ENCODE results near the gene TCL1B. TPM values are rescaled to one million over a fixed set of nuclear protein-coding genes. Genes with fewer than 3 reads are reported as not detected.

TCL1B gene
- total and polyA plus RNA-seq, 2 of the 8 experiments (the other 6 are each of a cell fraction or from before 2014, with no cell fraction given), result 9.6 to 11.5 TPM

GRCh38 chr14:95741781-95742180, 55.6 kb downstream of the TCL1B start (continued):
- TF ChIP-seq NRF1 (IDR thresholded peaks at IDR 0.05; ENCODE audit: low read depth, low read length), result no peak

Small RNAs within 50 kb of the gene (small RNA-seq; reads per million reads assigned to genes)
- gene RF02193 (ENCODE audit: insufficient read depth), result not detected

Other genes with a start within 250 kb of the TCL1B start
- gene SYNE3, start 169.8 kb upstream of the TCL1B start, total RNA-seq (2021; fragmentation: NEBNext Ultra II Directional; extraction: Animal tissue kit (Norgen Biotek cat#: 25700)), result 0.08 TPM in 1 of 2 replicates, not detected in the other
- gene SYNE3, start 169.8 kb upstream of the TCL1B start, polyA plus RNA-seq (2011; rRNA removed), result under 0.01 and 0.02 TPM in 2 replicates
- gene GLRX5, start 151.4 kb upstream of the TCL1B start, total RNA-seq (2021; fragmentation: NEBNext Ultra II Directional; extraction: Animal tissue kit (Norgen Biotek cat#: 25700)), result 84.8 and 88.8 TPM in 2 replicates
- gene GLRX5, start 151.4 kb upstream of the TCL1B start, polyA plus RNA-seq (2011; rRNA removed), result 43.9 and 70.1 TPM in 2 replicates
- 0.35 and 0.65 TPM in 2 replicates for gene TCL1A, start 27.7 kb downstream of the TCL1B start, total RNA-seq (2021; fragmentation: NEBNext Ultra II Directional; extraction: Animal tissue kit (Norgen Biotek cat#: 25700))
- gene TCL1A, start 27.7 kb downstream of the TCL1B start, polyA plus RNA-seq (2011; rRNA removed), result 7.6 and 8.8 TPM in 2 replicates
- 63.7 and 63.9 TPM in 2 replicates for gene TUNAR, start 190.4 kb downstream of the TCL1B start, total RNA-seq (2021; fragmentation: NEBNext Ultra II Directional; extraction: Animal tissue kit (Norgen Biotek cat#: 25700))
- 12.3 and 12.8 TPM in 2 replicates for gene TUNAR, start 190.4 kb downstream of the TCL1B start, polyA plus RNA-seq (2011; rRNA removed)